ENCODE data around the gene STOML2. TPM values are rescaled to one million over a fixed set of nuclear protein-coding genes. Genes with fewer than 3 reads are reported as not detected.

STOML2 gene
- total and polyA plus RNA-seq, 4 experiments from 2014 or later, result 42.9 to 140 (median 68.9) TPM

GRCh38 chr9:35056571-35057270 is 46.2 kb downstream of the STOML2 start:
- Mint-ChIP-seq H3K4me3 (peak overlapping the region in 1 of 8 donors; percentile 16), H3K9me3 (no peaks in the 10 kb centered on the region), H3K36me3 (peaks cover 69 to 89% of the 10 kb centered on the region in 2 donors), H3K27ac (peak overlapping the region in 3 of 7 donors; percentile 16 to 57 (median 56)), H3K4me1 (peaks cover 0 to 7% (median under 1%) of the 10 kb centered on the region in 4 donors), H3K27me3 (no peaks in the 10 kb centered on the region)
- no peak overlapping the region for H3K4me3 ChIP-seq (ENCODE audit: low read length in 2 of 2)
- no peaks in the 10 kb centered on the region for H3K4me1 ChIP-seq (ENCODE audit: insufficient read depth, low read length)
- intact Hi-C loops (cut with micrococcal nuclease), result no loop called here
- ChIA-PET POLR2A (ENCODE audit: partially characterized antibody) (interaction anchor here (1.3 kb wide), 1 partner anchor 15 kb away, joined by 3 read pairs; no protein-coding TSS in a partner anchor), CTCF (ENCODE audit: partially characterized antibody) (no interaction called here)
- no peaks in the 10 kb centered on the region for H3K27me3 ChIP-seq (ENCODE audit: insufficient read depth, low read length)
- no peak overlapping the region for H3K27ac ChIP-seq (ENCODE audit: low read depth, low read length)
- peaks cover 61% of the 10 kb centered on the region for H3K36me3 ChIP-seq (ENCODE audit: insufficient read depth, low read length)
- no peak for DNase-seq
- no peaks in the 10 kb centered on the region for H3K9me3 ChIP-seq (ENCODE audit: control insufficient read depth in 1 of 2, low read length in 2 of 2)

DNA sequence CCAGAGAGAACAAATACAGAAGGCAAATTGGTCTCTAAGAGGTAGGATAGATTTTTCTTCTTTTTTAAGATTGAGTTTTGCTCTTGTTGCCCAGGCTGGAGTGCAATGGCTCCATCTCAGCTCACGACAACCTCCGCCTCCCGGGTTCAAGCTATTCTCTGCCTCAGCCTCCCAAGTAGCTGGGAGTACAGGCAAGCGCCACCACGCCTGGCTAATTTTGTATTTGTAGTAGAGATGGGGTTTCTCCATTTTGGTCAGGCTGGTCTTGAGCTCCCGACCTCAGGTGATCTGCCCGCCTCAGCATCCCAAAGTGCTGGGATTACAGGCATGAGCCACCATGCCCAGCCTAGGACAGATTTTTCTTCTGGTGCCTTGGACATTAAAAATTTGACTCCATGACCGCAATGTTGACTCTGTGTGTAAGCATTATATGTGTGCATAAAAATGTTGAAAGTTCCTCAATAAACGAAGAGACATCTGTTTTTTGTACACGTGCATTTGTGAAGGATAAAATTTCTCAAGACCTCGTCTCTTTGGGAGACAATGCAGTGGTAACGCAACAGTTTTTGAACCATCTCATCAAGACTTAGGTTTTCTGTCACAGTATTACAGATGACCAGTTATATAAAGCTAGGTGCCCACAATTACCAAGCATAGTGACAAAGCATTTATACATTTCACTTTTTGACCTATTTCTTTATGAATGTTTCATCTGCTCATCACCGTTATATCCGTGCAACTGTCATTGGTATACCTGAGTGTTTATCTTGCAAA is 47.9 kb downstream of the STOML2 start:
- Mint-ChIP-seq H3K9me3 (no peaks in the 10 kb centered on the region), H3K27ac (peak overlapping the region in 1 of 7 donors; percentile 20), H3K36me3 (peaks cover 59 to 78% of the 10 kb centered on the region in 2 donors), H3K27me3 (no peaks in the 10 kb centered on the region), H3K4me1 (peaks cover 0 to 13% (median 5%) of the 10 kb centered on the region in 4 donors), H3K4me3 (no peak overlapping the region)
- Histone ChIP-seq H3K4me1 (ENCODE audit: insufficient read depth, low read length) (no peaks in the 10 kb centered on the region), H3K4me3 (ENCODE audit: low read length in 2 of 2) (no peak overlapping the region), H3K9me3 (ENCODE audit: control insufficient read depth in 1 of 2, low read length in 2 of 2) (no peaks in the 10 kb centered on the region), H3K27ac (ENCODE audit: low read depth, low read length) (no peak overlapping the region), H3K27me3 (ENCODE audit: insufficient read depth, low read length) (no peaks in the 10 kb centered on the region), H3K36me3 (ENCODE audit: insufficient read depth, low read length) (peaks cover 45% of the 10 kb centered on the region)
- DNase-seq, result no peak
- POLR2A ChIA-PET (ENCODE audit: partially characterized antibody), result no interaction called here
- intact Hi-C loops (cut with micrococcal nuclease), result no loop called here
- CTCF ChIA-PET (ENCODE audit: partially characterized antibody), result no interaction called here

- H3K4me3 Mint-ChIP-seq, result no peak overlapping the region
- H3K27ac Mint-ChIP-seq, result peak overlapping the region in 2 of 7 donors; percentile 20 to 60
- ChIA-PET POLR2A (ENCODE audit: partially characterized antibody) (no interaction called here), CTCF (ENCODE audit: partially characterized antibody) (interaction anchor here (0.7 kb wide), 1 partner anchor 155 kb away, joined by 3 read pairs; no protein-coding TSS in a partner anchor)
- Histone ChIP-seq H3K27me3 (ENCODE audit: insufficient read depth, low read length) (no peaks in the 10 kb centered on the region), H3K27ac (ENCODE audit: low read depth, low read length) (no peak overlapping the region), H3K4me1 (ENCODE audit: insufficient read depth, low read length) (no peaks in the 10 kb centered on the region), H3K36me3 (ENCODE audit: insufficient read depth, low read length) (peaks cover 37% of the 10 kb centered on the region), H3K4me3 (ENCODE audit: low read length in 2 of 2) (no peak overlapping the region), H3K9me3 (ENCODE audit: control insufficient read depth in 1 of 2, low read length in 2 of 2) (no peaks in the 10 kb centered on the region)
- intact Hi-C loops (cut with micrococcal nuclease), result no loop called here
- H3K27me3 Mint-ChIP-seq, result no peaks in the 10 kb centered on the region
- peaks cover 0 to 13% (median 5%) of the 10 kb centered on the region in 4 donors for H3K4me1 Mint-ChIP-seq
- no peaks in the 10 kb centered on the region for H3K9me3 Mint-ChIP-seq
- no peak for DNase-seq
- peaks cover 51 to 71% of the 10 kb centered on the region in 2 donors for H3K36me3 Mint-ChIP-seq
Observed at GRCh38 chr9:35054185-35054835, 48.6 kb downstream of the STOML2 start.

GRCh38 chr9:35051069-35051967 is 51.6 kb downstream of the STOML2 start:
- DNase-seq, result peak; percentile 28 to 51 (median 36)
- H3K4me1 ChIP-seq (ENCODE audit: insufficient read depth, low read length), result no peaks in the 10 kb centered on the region
- H3K36me3 ChIP-seq (ENCODE audit: insufficient read depth, low read length), result peaks cover 8% of the 10 kb centered on the region
- H3K27ac Mint-ChIP-seq, result no peak overlapping the region
- no peaks in the 10 kb centered on the region for H3K27me3 Mint-ChIP-seq
- peaks cover 35 to 53% of the 10 kb centered on the region in 2 donors for H3K36me3 Mint-ChIP-seq
- intact Hi-C loops (cut with micrococcal nuclease), result loop anchor here (1.0 kb wide), 1 partner anchor 152 kb away; no protein-coding TSS in a partner anchor
- ChIA-PET POLR2A (ENCODE audit: partially characterized antibody) (interaction anchor here (0.8 to 1.8 kb wide), 7 partner anchors 9 to 152 kb away, joined by 3 to 6 read pairs (median 3); partner anchors contain the start of gene VCP), CTCF (ENCODE audit: partially characterized antibody) (interaction anchor here (0.7 to 4.2 kb wide), 27 partner anchors 8 to 161 kb away, joined by 3 to 43 read pairs (median 4); partner anchors contain the start of genes FANCG and PIGO)
- no peak overlapping the region for H3K4me3 ChIP-seq (ENCODE audit: low read length in 2 of 2)
- no peaks in the 10 kb centered on the region for H3K27me3 ChIP-seq (ENCODE audit: insufficient read depth, low read length)
- peaks cover 0 to 13% (median 5%) of the 10 kb centered on the region in 4 donors for H3K4me1 Mint-ChIP-seq
- no peaks in the 10 kb centered on the region for H3K9me3 Mint-ChIP-seq
- H3K9me3 ChIP-seq (ENCODE audit: control insufficient read depth in 1 of 2, low read length in 2 of 2), result no peaks in the 10 kb centered on the region
- H3K27ac ChIP-seq (ENCODE audit: low read depth, low read length), result no peak overlapping the region
- no peak overlapping the region for H3K4me3 Mint-ChIP-seq

Other genes starting within 250 kb of the STOML2 start
- gene PHF24, start 144.8 kb downstream of the STOML2 start, total RNA-seq, result not detected
- not detected for gene PHF24, start 144.8 kb downstream of the STOML2 start, polyA plus RNA-seq
- under 1 TPM; 0.73 to 0.97 TPM for gene DNAJB5, start 113.4 kb downstream of the STOML2 start, total RNA-seq
- gene DNAJB5, start 113.4 kb downstream of the STOML2 start, polyA plus RNA-seq, result 1 to 10 TPM in 1 of 2 donors, under 1 TPM in 1; 0.91 to 2.2 TPM
- gene VCP, start 30.5 kb downstream of the STOML2 start, total RNA-seq, result 100 to 1,000 TPM; 156 to 157 TPM
- 100 to 1,000 TPM; 195 to 206 TPM for gene VCP, start 30.5 kb downstream of the STOML2 start, polyA plus RNA-seq
- 10 to 100 TPM; 24.0 to 27.9 TPM for gene FANCG, start 23.2 kb downstream of the STOML2 start, total RNA-seq
- gene FANCG, start 23.2 kb downstream of the STOML2 start, polyA plus RNA-seq, result 10 to 100 TPM in 1 of 2 donors, 1 to 10 TPM in 1; 2.9 to 12.5 TPM
- gene PIGO, start 6.5 kb downstream of the STOML2 start, total RNA-seq, result 10 to 100 TPM; 23.4 to 29.7 TPM
- 10 to 100 TPM; 17.9 to 25.2 TPM for gene PIGO, start 6.5 kb downstream of the STOML2 start, polyA plus RNA-seq
- 1 to 10 TPM; 8.6 to 9.1 TPM for gene ATOSB, start 12.7 kb upstream of the STOML2 start, total RNA-seq
- gene ATOSB, start 12.7 kb upstream of the STOML2 start, polyA plus RNA-seq, result 10 to 100 TPM in 1 of 2 donors, 1 to 10 TPM in 1; 3.7 to 10.1 TPM
- 1 to 10 TPM in 1 of 2 experiments, under 1 TPM in 1; 0.94 to 1.6 TPM for gene UNC13B, start 58.9 kb upstream of the STOML2 start, total RNA-seq
- gene UNC13B, start 58.9 kb upstream of the STOML2 start, polyA plus RNA-seq, result under 1 TPM; 0.12 to 0.26 TPM